Erythroblast (primary cell): ENCODE measurements around the gene MSX1.

ENCODE experiments used
- GATA1 ChIP-seq: IDR thresholded peaks from 2 replicates; pipeline ENCODE4 v1.6.1; 2011; ENCODE audit warnings: low read depth, mild to moderate bottlenecking, control low read depth, low read length, moderate library complexity
- POLR2A ChIP-seq: IDR thresholded peaks from 2 replicates; pipeline ENCODE4 v1.6.1; 2011; ENCODE audit warnings: mild to moderate bottlenecking, low read length

- no peak for TF ChIP-seq POLR2A
- TF ChIP-seq GATA1, result no peak
Observed at GRCh38 chr4:4831266-4831665, 28.2 kb upstream of the MSX1 start.
